K562 (cell line): Measurements from ENCODE around the gene KIF26B. TPM values are rescaled to one million over a fixed set of nuclear protein-coding genes. Genes with fewer than 3 reads are reported as not detected.

ENCODE experiments used
- ATAC-seq: fragments of 200-7000 bp; cut with Tn5 transposase; 3 replicates; pipeline ENCODE4 v1.9.1; 2020; ENCODE audit warnings: moderate library complexity
- BruUV-seq: library from RNA; stranded (reverse); fragments of 400-500 nt; replicated peaks from 2 replicates; lab custom pipeline; 2021; lab: Mats Ljungman, UMichigan
- CTCF ChIA-PET: fragments of 300-600 bp; formaldehyde crosslinking; extraction: SDS; loops from one replicate; lab custom pipeline; 2021; ENCODE audit warnings: low intra/inter-chr PET ratio; lab: Yijun Ruan, JAX
- POLR2A ChIA-PET: fragments of 300-600, 350-650 bp; sonication (Branson Sonifier 250); formaldehyde crosslinking; extraction: SDS; loops from one replicate; lab custom pipeline; 2021; ENCODE audit warnings: antibody characterized with exemption, inconsistent platforms; lab: Yijun Ruan, JAX
- DNase-seq, 4 experiments: peaks; one replicate each; pipeline versions ENCODE4 v3.0.0 to v3.0.0-alpha.2; 2011 to 2018; ENCODE audit warnings: low spot score in 3 of 4, mixed read lengths in 3 of 4; ENCODE audit errors: extremely low read depth in 1 of 4
- FAIRE-seq: peaks from 2 replicates; lab custom pipeline; 2011; peaks lifted over from hg19 to GRCh38; lab: Jason Lieb, UNC
- H2AFZ ChIP-seq: 2 replicates; pipeline ENCODE4 v1.6.0; 2011; ENCODE audit warnings: low read depth, low read length, control low read depth, inconsistent platforms
- H3K27ac ChIP-seq: fragments of 200-600 bp; 3 replicates; pipeline ENCODE4 v1.8.0; 2011; ENCODE audit warnings: low read depth, mild to moderate bottlenecking, control low read depth, inconsistent platforms, low read length, moderate library complexity, mixed read lengths; ENCODE audit errors: extremely low read depth
- H3K27me3 ChIP-seq, 2 experiments: fragments of 300-600 bp in 1 of 2; 2 replicates in 1 of 2; 3 replicates in 1 of 2; pipeline versions ENCODE4 v1.6.0 to v1.8.0; 2011; ENCODE audit warnings: inconsistent platforms in 2 of 2, low read length in 2 of 2, mild to moderate bottlenecking in 1 of 2, mixed read lengths in 1 of 2, moderate library complexity in 1 of 2; ENCODE audit not compliant: control insufficient read depth in 2 of 2, insufficient read depth in 2 of 2
- H3K36me3 ChIP-seq: fragments of 300-600 bp; 3 replicates; pipeline ENCODE4 v1.8.0; 2011; ENCODE audit warnings: mild to moderate bottlenecking, low read length, inconsistent platforms; ENCODE audit not compliant: control insufficient read depth, insufficient read depth
- H3K4me1 ChIP-seq, 2 experiments: fragments of 200-600 bp in 1 of 2; replicated peaks in 1 of 2; 2 replicates in 1 of 2; 3 replicates in 1 of 2; pipeline versions ENCODE4 v1.5.1 to v1.8.0; 2011; ENCODE audit warnings: inconsistent platforms in 2 of 2, low read length in 2 of 2, mild to moderate bottlenecking in 1 of 2, mixed read lengths in 1 of 2, moderate library complexity in 1 of 2; ENCODE audit not compliant: control insufficient read depth in 2 of 2, insufficient read depth in 2 of 2
- H3K4me2 ChIP-seq: 2 replicates; pipeline ENCODE4 v1.6.1; 2011; ENCODE audit warnings: low read length, control low read depth, inconsistent platforms, mixed read lengths; ENCODE audit not compliant: insufficient read depth
- H3K4me3 ChIP-seq: fragments of 200-600 bp; sonication (generic), shearing (Covaris generic); 2 replicates; pipeline ENCODE4 v1.5.1; 2016; ENCODE audit warnings: control low read depth, inconsistent platforms
- H3K79me2 ChIP-seq: fragments of 200-600 bp; 3 replicates; pipeline ENCODE4 v1.8.0; 2011; ENCODE audit warnings: low read length, inconsistent platforms; ENCODE audit not compliant: control insufficient read depth, insufficient read depth
- H3K9ac ChIP-seq, 2 experiments: 2 replicates each; pipeline versions ENCODE4 v1.6.0 to v1.6.1; 2011; ENCODE audit warnings: low read depth in 2 of 2, low read length in 2 of 2, control low read depth in 1 of 2, inconsistent platforms in 1 of 2, mild to moderate bottlenecking in 1 of 2, mixed read lengths in 1 of 2; ENCODE audit not compliant: insufficient read depth in 1 of 2
- H3K9me1 ChIP-seq: one replicate; pipeline ENCODE4 v1.6.0; 2011; ENCODE audit warnings: inconsistent platforms, mild to moderate bottlenecking, low read length, moderate library complexity; ENCODE audit not compliant: control insufficient read depth, insufficient read depth
- H3K9me3 ChIP-seq: replicated peaks from 2 replicates; pipeline ENCODE4 v1.5.1; 2011; ENCODE audit warnings: low read depth, low read length, inconsistent platforms; ENCODE audit not compliant: control insufficient read depth, insufficient read depth
- H4K20me1 ChIP-seq: replicated peaks from 2 replicates; pipeline ENCODE4 v1.6.1; 2011; ENCODE audit warnings: low read length, inconsistent platforms, mixed read lengths; ENCODE audit not compliant: control insufficient read depth, insufficient read depth
- BRF1 ChIP-seq: IDR thresholded peaks from 3 replicates; pipeline ENCODE4 v1.6.1; 2011; ENCODE audit warnings: borderline replicate concordance, mild to moderate bottlenecking; ENCODE audit not compliant: insufficient read length; ENCODE audit errors: extremely low read depth
- ZNF263 ChIP-seq: sonication (generic); formaldehyde crosslinking; IDR thresholded peaks from 2 replicates; pipeline ENCODE4 v1.8.0; 2022; ENCODE audit warnings: mild to moderate bottlenecking, missing genetic modification reagents, borderline replicate concordance
- ZNF512 ChIP-seq: IDR thresholded peaks from 2 replicates; pipeline ENCODE4 v1.6.1; 2016; ENCODE audit warnings: missing genetic modification characterization, missing compliant biosample characterization
- WGBS: fragments of 100-300 bp; shearing (Covaris generic); methylation state at CpG from one replicate; pipeline ENCODE4 v1.1.6; 2016; ENCODE audit warnings: low coverage, mixed read lengths; ENCODE audit not compliant: insufficient coverage; ENCODE audit errors: missing lambda C conversion rate; 5-methylcytosine and 5-hydroxymethylcytosine counted together
- in situ Hi-C: fragments of 300-500 bp; cut with MboI; formaldehyde crosslinking; loops from 4 replicates; pipeline ENCODE4 v1.15.0; 2018; ENCODE audit warnings: inconsistent platforms, mixed read lengths
- intact Hi-C: fragments of 100-400 bp; cut with micrococcal nuclease; formaldehyde crosslinking; loops from 2 replicates; pipeline ENCODE4 v1.14.2; 2022
- polyA plus RNA-seq, 8 experiments: library from polyadenylated mRNA; depleted of rRNA in 4 of 8; stranded (reverse) in 5 of 8; unstranded in 3 of 8; fragments of >200 nt; fragmentation: Nextera tagmentation in 2 of 8; fragmentation: Illumina TruSeq in 1 of 8; extraction: Ambion mirVana in 2 of 8; extraction: Trizol in 1 of 8; gene quantifications; 2 replicates each; pipeline versions ENCODE4 v1.2.1 to v1.2.3, GENCODE V29; 2011 to 2014; ENCODE audit warnings: inconsistent platforms in 1 of 8, missing spikeins in 1 of 8
- total RNA-seq, 7 experiments: library from RNA; depleted of rRNA in 6 of 7; stranded (reverse); fragments of >200 nt in 6 of 7; fragmentation: Illumina TruSeq in 2 of 7; extraction: Trizol in 2 of 7; gene quantifications; 2 replicates each; pipeline versions ENCODE4 v1.2.1 to v1.2.3, GENCODE V29; 2011 to 2021; ENCODE audit warnings: low replicate concordance in 1 of 7

The KIF26B gene
- total and polyA plus RNA-seq, 9 of the 15 experiments (the other 6 are each of a cell fraction or from before 2014, with no cell fraction given): 0.02 to 0.08 (median 0.03) TPM; not detected in 6

GRCh38 chr1:245180496-245181157 is 25.8 kb downstream of the KIF26B start:
- intact Hi-C loops: no loop called here
- H3K9me3 ChIP-seq: no peaks in the 10 kb centered on the region
- TF ChIP-seq ZNF263 (no peak), BRF1 (no peak), ZNF512 (tag) (no peak)
- TF ChIP-seq, all 486 proteins: peak for 0
- no peak for DNase-seq
- H4K20me1 ChIP-seq: 0 out of 2 replicates have a peak, but pooled peaks cover 4% of the 10 kb centered on the region
- H2AFZ ChIP-seq: no peak overlapping the region
- ATAC-seq: no peak
- H3K4me3 ChIP-seq: no peak overlapping the region
- H3K36me3 ChIP-seq: no peaks in the 10 kb centered on the region
- H3K4me2 ChIP-seq: no peak overlapping the region
- POLR2A ChIA-PET: interaction anchor here (0.8 to 2.0 kb wide), 2 partner anchors 13 to 14 kb away, joined by 3 to 9 read pairs; no protein-coding TSS in a partner anchor
- no peaks in the 10 kb centered on the region for H3K79me2 ChIP-seq
- BruUV-seq: no TSS peak
- no peak overlapping the region for H3K9ac ChIP-seq
- peaks cover 47 to 50% of the 10 kb centered on the region in 2 experiments for H3K27me3 ChIP-seq
- 0% methylated on average over 5 of the region's 6 CpGs for WGBS
- FAIRE-seq: no peak
- H3K9me1 ChIP-seq: no peaks in the 10 kb centered on the region
- in situ Hi-C loops: no loop called here
- no peak overlapping the region for H3K27ac ChIP-seq
- CTCF ChIA-PET: no interaction called here
- H3K4me1 ChIP-seq: peaks cover 0 to 3% of the 10 kb centered on the region in 2 experiments; a peak in 1 of 5 replicates
